ENCODE measurements around the gene SVIL. TPM values are rescaled to one million over a fixed set of nuclear protein-coding genes. Genes with fewer than 3 reads are reported as not detected.

Gene SVIL
- total and polyA plus RNA-seq, 2 donors (not counting 1 experiment from before 2014, with no cell fraction given) = 0.74 to 0.88 TPM

- H3K27me3 ChIP-seq (replicated peaks in 1 of 4; ENCODE audit: control extremely low read depth in 1 of 4, control insufficient read depth in 3 of 4, insufficient read depth in 4 of 4, low read length in 3 of 4) = no peaks in the 10 kb centered on the region
- Mint-ChIP-seq H3K27me3 (no peaks in the 10 kb centered on the region), H3K27ac (no peak overlapping the region), H3K4me1 (peaks cover 8% of the 10 kb centered on the region), H3K9me3 (ENCODE audit: insufficient read depth) (peaks cover 2% of the 10 kb centered on the region), H3K4me3 (no peak overlapping the region)
- ATAC-seq (ENCODE audit: low read depth) = no peak
- DNase-seq = no peak
- no peak overlapping the region for H3K9ac ChIP-seq (ENCODE audit: low read length)
- intact Hi-C loops (cut with micrococcal nuclease) = no loop called here
- no peak overlapping the region for H3K27ac ChIP-seq (ENCODE audit: low read length in 2 of 2)
- peaks cover 3 to 12% (median 10%) of the 10 kb centered on the region in 3 donors for H3K9me3 ChIP-seq (ENCODE audit: control extremely low read depth in 1 of 3, control insufficient read depth in 2 of 3, insufficient read depth in 1 of 3, low read length in 2 of 3)
- H3K4me1 ChIP-seq (ENCODE audit: control insufficient read depth in 2 of 2, insufficient read depth in 2 of 2, low read length in 2 of 2) = peaks cover 8 to 12% of the 10 kb centered on the region in 2 donors
- no peaks in the 10 kb centered on the region for H3K79me2 ChIP-seq (ENCODE audit: control insufficient read depth, insufficient read depth, low read length)
- ChIA-PET CTCF (interaction anchor here (0.6 kb wide), 1 partner anchor 873 kb away, joined by 3 read pairs; no protein-coding TSS in a partner anchor), POLR2A (no interaction called here)
- no peak overlapping the region for H3K4me3 ChIP-seq (ENCODE audit: control extremely low read depth in 1 of 5, extremely low read depth in 1 of 5, insufficient read depth in 1 of 5, low read depth in 2 of 5, low read length in 4 of 5)
- 89% methylated on average over 5 of the region's 9 CpGs for WGBS (ENCODE audit: insufficient coverage)
- no peak for TF ChIP-seq EZH2 (IDR thresholded peaks at IDR 0.05; ENCODE audit: borderline replicate concordance, insufficient read depth, low read depth, low read length, poor library complexity, severe bottlenecking)
- TF ChIP-seq, protein P1, sequence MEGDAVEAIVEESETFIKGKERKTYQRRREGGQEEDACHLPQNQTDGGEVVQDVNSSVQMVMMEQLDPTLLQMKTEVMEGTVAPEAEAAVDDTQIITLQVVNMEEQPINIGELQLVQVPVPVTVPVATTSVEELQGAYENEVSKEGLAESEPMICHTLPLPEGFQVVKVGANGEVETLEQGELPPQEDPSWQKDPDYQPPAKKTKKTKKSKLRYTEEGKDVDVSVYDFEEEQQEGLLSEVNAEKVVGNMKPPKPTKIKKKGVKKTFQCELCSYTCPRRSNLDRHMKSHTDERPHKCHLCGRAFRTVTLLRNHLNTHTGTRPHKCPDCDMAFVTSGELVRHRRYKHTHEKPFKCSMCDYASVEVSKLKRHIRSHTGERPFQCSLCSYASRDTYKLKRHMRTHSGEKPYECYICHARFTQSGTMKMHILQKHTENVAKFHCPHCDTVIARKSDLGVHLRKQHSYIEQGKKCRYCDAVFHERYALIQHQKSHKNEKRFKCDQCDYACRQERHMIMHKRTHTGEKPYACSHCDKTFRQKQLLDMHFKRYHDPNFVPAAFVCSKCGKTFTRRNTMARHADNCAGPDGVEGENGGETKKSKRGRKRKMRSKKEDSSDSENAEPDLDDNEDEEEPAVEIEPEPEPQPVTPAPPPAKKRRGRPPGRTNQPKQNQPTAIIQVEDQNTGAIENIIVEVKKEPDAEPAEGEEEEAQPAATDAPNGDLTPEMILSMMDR (IDR thresholded peaks at IDR 0.05) = no peak
- peaks cover 0 to 1% of the 10 kb centered on the region in 2 experiments for H3K36me3 ChIP-seq (replicated peaks in 1 of 2; ENCODE audit: control extremely low read depth in 1 of 2, control insufficient read depth in 1 of 2, extremely low read depth in 1 of 2, insufficient read depth in 2 of 2, low read length in 1 of 2)
- no peak overlapping the region for H3K4me2 ChIP-seq (replicated peaks; ENCODE audit: low read depth, low read length, poor library complexity, severe bottlenecking)
- H2AFZ ChIP-seq (ENCODE audit: insufficient read depth, low read depth, low read length, poor library complexity, severe bottlenecking) = no peak overlapping the region
- H4K20me1 ChIP-seq (ENCODE audit: control insufficient read depth, insufficient read depth, low read length, poor library complexity, severe bottlenecking) = no peaks in the 10 kb centered on the region
Observed at GRCh38 chr10:29657719-29658274, 23.0 kb upstream of the SVIL start.

- peaks cover 2% of the 10 kb centered on the region for H3K9me3 Mint-ChIP-seq (ENCODE audit: insufficient read depth)
- Histone ChIP-seq H3K9ac (ENCODE audit: low read length) (no peak overlapping the region), H3K4me2 (replicated peaks; ENCODE audit: low read depth, low read length, poor library complexity, severe bottlenecking) (no peak overlapping the region), H4K20me1 (ENCODE audit: control insufficient read depth, insufficient read depth, low read length, poor library complexity, severe bottlenecking) (no peaks in the 10 kb centered on the region), H3K4me1 (ENCODE audit: control insufficient read depth in 2 of 2, insufficient read depth in 2 of 2, low read length in 2 of 2) (peaks cover 8 to 12% of the 10 kb centered on the region in 2 donors), H2AFZ (ENCODE audit: insufficient read depth, low read depth, low read length, poor library complexity, severe bottlenecking) (no peak overlapping the region), H3K9me3 (ENCODE audit: control extremely low read depth in 1 of 3, control insufficient read depth in 2 of 3, insufficient read depth in 1 of 3, low read length in 2 of 3) (peaks cover 3 to 12% (median 10%) of the 10 kb centered on the region in 3 donors), H3K79me2 (ENCODE audit: control insufficient read depth, insufficient read depth, low read length) (no peaks in the 10 kb centered on the region), H3K36me3 (replicated peaks in 1 of 2; ENCODE audit: control extremely low read depth in 1 of 2, control insufficient read depth in 1 of 2, extremely low read depth in 1 of 2, insufficient read depth in 2 of 2, low read length in 1 of 2) (peaks cover 0 to 1% of the 10 kb centered on the region in 2 experiments), H3K27me3 (replicated peaks in 1 of 4; ENCODE audit: control extremely low read depth in 1 of 4, control insufficient read depth in 3 of 4, insufficient read depth in 4 of 4, low read length in 3 of 4) (no peaks in the 10 kb centered on the region), H3K27ac (ENCODE audit: low read length in 2 of 2) (no peak overlapping the region), H3K4me3 (ENCODE audit: control extremely low read depth in 1 of 5, extremely low read depth in 1 of 5, insufficient read depth in 1 of 5, low read depth in 2 of 5, low read length in 4 of 5) (no peak overlapping the region)
- intact Hi-C loops (cut with micrococcal nuclease) = no loop called here
- H3K27ac Mint-ChIP-seq = no peak overlapping the region
- CTCF ChIA-PET = no interaction called here
- H3K4me3 Mint-ChIP-seq = no peak overlapping the region
- H3K27me3 Mint-ChIP-seq = no peaks in the 10 kb centered on the region
- POLR2A ChIA-PET = no interaction called here
- H3K4me1 Mint-ChIP-seq = peaks cover 8% of the 10 kb centered on the region
- TF ChIP-seq EZH2 (IDR thresholded peaks at IDR 0.05; ENCODE audit: borderline replicate concordance, insufficient read depth, low read depth, low read length, poor library complexity, severe bottlenecking) = no peak
- TF ChIP-seq, protein P1 (IDR thresholded peaks at IDR 0.05) = no peak
- DNase-seq (no peak), ATAC-seq (ENCODE audit: low read depth) (no peak)
- WGBS (ENCODE audit: insufficient coverage) = 100% methylated on average over 1 of the region's 2 CpGs
Observed at GRCh38 chr10:29656451-29656992, 21.8 kb upstream of the SVIL start.
